GM12865 (cell line): ENCODE measurements around the gene VPS37C.
A peak's percentile ranks its signal among the peaks of the same experiment; 100 is the strongest.
"Not testable (repeated sequence)": the region's sequence is repeated elsewhere in the genome, so short reads cannot be mapped to it uniquely, and the experiment has no call there.

Experiments used
- DNase-seq: peaks from one replicate; pipeline ENCODE4 v3.0.0; 2010; ENCODE audit warnings: low read depth
- H3K4me3 ChIP-seq: 2 replicates; pipeline ENCODE4 v1.5.1; 2011; ENCODE audit warnings: mild to moderate bottlenecking, low read depth, low read length, control low read depth
- TF ChIP-seq, protein P1 (sequence below): IDR thresholded peaks from 2 replicates; pipeline ENCODE4 v1.5.1; 2011; ENCODE audit warnings: low read length, control low read depth, low read depth, inconsistent platforms; ENCODE audit not compliant: insufficient read depth; ENCODE audit errors: missing control alignments

The VPS37C gene

DNA sequence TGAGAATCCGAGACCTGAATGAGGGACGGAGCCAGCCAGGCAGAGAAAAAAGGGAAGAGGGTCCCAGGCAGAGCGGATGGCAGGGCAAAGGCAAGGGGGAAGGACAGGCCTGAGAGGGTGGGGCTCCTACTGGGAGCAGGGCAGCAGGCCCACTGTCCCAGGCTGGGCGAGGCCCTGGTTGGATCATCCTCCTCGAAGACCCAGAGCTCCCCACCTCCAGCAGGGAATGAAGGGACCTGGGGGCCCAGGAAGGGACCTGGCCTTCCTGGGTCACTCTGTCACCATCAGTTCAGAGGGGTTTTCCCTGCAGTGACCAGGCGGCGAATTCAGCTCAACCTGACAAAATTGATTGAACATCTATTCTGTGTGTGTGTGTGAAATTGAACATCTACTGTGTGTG, 54.9 kb downstream of the VPS37C start:
- no peak overlapping the region for H3K4me3 ChIP-seq
- DNase-seq, result no peak
- TF ChIP-seq, protein P1, sequence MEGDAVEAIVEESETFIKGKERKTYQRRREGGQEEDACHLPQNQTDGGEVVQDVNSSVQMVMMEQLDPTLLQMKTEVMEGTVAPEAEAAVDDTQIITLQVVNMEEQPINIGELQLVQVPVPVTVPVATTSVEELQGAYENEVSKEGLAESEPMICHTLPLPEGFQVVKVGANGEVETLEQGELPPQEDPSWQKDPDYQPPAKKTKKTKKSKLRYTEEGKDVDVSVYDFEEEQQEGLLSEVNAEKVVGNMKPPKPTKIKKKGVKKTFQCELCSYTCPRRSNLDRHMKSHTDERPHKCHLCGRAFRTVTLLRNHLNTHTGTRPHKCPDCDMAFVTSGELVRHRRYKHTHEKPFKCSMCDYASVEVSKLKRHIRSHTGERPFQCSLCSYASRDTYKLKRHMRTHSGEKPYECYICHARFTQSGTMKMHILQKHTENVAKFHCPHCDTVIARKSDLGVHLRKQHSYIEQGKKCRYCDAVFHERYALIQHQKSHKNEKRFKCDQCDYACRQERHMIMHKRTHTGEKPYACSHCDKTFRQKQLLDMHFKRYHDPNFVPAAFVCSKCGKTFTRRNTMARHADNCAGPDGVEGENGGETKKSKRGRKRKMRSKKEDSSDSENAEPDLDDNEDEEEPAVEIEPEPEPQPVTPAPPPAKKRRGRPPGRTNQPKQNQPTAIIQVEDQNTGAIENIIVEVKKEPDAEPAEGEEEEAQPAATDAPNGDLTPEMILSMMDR, result no peak

GRCh38 chr11:61104963-61105362, 56.3 kb downstream of the VPS37C start:
- DNase-seq, result no peak
- TF ChIP-seq, protein P1, result no peak
- no peak overlapping the region for H3K4me3 ChIP-seq

DNA sequence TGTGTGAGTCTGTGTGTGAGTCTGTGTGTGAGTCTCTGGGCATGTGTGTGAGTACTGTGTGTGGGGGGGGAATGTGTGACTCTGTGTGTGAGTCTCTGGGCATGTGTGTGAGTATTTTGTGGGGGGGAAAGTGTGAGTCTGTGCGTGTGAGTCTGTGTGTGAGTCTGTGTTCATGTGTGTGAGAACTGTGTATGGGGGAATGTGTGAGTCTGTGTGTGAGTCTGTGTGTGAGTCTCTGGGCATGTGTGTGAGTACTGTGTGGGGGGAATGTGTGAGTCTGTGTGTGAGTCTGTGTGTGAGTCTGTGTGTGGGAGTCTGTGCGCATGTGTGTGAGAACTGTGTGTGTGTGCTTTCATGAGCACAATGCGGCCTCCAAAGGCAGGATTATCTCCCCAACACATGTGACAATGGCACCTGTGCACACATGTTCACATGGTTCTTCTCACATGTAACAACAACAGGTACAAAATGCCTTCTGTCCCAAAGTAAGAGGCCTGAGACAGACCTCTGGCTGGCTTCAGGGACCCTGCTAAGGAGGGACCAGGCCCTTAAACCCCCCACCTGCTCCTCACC, 57.3 kb downstream of the VPS37C start:
- DNase-seq, result no peak
- H3K4me3 ChIP-seq, result no peak overlapping the region
- TF ChIP-seq, protein P1, result no peak

DNA sequence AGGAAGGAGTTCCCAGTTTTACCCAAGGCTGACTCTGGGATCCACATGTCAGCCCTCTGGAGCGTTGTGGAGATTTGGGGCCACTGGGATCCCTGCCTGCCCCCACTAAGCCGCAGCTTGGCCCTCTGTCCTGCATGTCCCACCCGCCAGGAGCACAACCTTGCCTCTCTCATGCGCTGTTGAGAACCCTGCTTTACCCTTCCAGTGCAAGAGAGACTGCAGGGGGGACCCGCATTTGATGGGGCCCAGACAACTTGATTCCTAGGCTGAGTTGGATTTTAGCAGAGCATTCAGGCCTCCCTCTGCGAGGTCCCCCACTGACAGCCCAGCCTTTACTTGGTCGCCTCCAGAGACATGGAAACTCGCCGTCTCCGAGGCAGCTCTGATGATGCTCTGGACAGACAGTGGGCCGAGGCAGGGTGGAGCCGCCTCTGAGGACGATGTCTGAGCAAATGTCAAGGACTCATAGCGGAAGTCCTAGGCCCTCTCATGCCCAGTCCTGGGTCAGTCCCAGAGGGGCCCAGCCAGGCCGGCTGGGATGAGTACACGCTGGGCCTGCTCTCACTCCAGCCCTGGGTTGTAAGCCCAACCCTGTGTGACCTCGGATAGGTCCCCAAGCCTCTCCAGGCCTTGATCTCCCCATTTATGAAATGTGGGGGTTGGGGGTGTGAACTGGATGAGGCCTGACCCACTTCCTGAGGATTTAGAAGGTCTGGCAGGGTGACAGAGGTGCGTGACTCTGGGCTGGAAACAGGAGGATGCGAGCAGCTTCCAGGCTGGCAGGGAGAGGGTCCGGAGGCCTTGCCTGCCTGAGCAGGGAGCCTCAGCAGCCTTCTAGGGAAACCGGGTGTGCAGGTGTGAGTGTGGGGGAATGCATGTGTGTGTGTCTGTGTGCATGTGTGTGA, 58.3 kb downstream of the VPS37C start:
- H3K4me3 ChIP-seq, result no peak overlapping the region
- DNase-seq, result no peak
- TF ChIP-seq, protein P1, result no peak

DNA sequence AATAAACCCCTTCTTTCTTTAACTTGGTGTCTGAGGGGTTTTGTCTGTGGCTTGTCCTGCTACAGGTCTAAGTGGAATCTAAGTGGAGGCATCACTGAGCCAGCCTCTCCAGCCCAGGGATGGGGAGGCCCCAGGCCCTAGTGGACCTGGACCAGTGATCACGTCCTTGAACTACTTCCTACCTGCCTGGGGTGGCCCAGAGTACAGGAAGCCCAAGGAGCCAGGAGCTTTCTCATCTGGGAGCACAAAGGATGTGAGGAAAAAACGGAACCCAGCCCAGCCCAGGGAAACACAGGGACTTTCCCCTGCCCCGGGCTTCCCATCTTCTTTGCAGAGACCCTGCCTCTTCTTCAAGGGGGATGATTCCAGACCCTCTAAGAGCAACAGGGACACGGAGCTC, 62.4 kb downstream of the VPS37C start:
- DNase-seq, result no peak
- TF ChIP-seq, protein P1, result no peak
- H3K4me3 ChIP-seq, result no peak overlapping the region

- not testable (repeated sequence) for DNase-seq, H3K4me3 ChIP-seq
Measured at GRCh38 chr11:61098261-61098660, 63.0 kb downstream of the VPS37C start.

GRCh38 chr11:61095021-61095420, 66.2 kb downstream of the VPS37C start:
- DNase-seq, result peak; percentile 62
- TF ChIP-seq, protein P1, result no peak

DNA sequence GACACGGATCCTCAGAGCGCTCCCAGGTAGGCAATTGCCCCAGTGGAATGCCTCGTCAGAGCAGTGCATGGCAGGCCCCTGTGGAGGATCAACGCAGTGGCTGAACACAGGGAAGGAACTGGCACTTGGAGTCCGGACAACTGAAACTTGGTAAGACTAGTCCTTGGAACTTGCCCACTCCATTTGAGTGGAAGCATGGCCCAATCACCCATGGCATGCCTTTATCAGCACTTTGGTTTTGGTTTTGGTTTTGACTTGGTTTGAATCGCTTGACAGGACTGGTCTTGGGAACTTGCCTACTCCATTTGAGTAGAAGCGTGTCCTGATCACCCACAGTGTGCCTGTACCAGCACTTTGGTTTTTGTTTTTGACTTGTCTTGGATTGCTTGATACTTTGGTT, 67.1 kb downstream of the VPS37C start:
- peak; percentile 57 for DNase-seq
- peak overlapping the region; percentile 10; the same call in 1 of the 2 replicates for H3K4me3 ChIP-seq

More at GRCh38 chr11:61095021-61095420, 66.2 kb downstream of the VPS37C start:
- no peak overlapping the region for H3K4me3 ChIP-seq
